ENCODE measurements around the gene DHX58.

DHX58 gene

DNA sequence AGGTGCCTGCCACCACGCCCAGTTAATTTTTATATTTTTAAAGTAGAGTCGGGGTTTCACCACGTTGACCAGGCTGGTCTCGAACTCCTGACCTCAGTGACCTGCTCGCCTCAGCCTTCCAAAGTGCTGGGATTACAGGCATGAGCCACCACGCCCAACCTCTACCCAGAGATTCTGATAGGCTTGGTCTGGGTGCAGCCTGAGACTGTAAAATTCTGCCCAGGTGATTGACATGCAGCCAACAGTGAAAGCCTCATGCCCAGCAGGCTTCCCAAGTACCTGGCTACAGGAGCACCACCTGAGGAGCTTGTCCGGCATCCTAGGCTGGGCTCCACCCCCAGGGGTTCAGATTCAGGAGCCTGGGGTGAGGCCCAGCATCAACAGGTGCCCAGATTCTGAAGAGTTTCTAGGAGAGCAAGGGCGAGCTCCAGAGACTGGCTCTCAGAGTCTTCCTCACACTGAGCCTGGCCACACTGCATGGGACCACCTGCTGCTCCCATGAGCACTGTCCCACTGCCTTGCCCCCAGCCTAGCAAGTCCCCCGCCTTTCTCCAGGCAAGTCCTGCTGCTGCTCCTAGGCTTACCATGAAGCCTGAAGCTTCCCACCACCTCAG lies 30.9 kb downstream of the DHX58 start:
- no peak for DNase-seq

DNA sequence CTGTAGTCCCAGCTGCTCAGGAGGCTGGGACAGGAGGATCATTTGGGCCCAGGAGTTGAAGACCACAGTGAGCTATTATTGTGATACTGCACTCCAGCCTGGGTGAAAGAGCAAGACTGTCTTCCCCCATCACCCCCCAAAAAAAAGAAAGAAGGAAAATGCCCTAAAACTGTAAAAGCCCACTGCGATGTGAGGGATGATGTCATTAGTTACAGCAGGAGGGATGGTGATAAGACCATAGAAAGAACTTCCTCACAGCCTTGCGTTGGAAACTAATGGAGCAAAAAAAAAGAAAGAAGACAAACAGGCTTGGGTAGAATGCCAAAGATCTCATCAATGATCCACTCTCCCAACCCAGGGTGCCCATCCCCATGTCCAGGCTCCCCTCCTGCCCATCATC lies 33.0 kb downstream of the DHX58 start:
- DNase-seq = no peak

DNA sequence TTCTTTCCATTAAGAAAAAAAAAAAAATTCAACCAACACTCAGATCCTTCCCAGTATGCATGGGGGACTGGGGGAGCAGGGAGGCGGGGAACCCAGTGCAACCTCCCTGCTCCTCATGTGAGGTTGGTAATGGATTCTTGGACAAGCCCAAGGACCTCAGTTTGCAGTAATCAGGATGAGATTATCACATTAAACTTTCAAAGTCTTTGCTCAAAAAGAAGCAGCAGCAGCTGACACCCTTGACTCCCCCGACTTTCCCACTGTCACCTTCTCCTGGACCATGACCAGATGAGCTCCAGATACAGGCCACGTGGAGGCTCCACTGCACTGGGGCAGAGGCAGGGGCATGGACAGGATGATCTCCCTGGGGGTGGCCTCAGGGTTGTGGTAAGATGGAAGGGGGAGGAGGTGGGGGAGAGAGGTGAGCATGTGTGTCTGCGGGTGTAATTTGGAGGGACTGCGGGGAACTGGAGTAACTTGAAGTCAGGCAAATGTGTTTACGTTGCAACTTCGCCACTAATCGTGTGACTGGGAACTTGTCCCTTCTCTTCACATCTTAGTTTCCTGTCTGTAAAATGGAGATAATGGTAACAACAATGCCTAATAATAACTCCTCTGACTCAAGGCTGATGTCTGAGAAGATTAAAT lies 34.0 kb downstream of the DHX58 start:
- DNase-seq = no peak

DNA sequence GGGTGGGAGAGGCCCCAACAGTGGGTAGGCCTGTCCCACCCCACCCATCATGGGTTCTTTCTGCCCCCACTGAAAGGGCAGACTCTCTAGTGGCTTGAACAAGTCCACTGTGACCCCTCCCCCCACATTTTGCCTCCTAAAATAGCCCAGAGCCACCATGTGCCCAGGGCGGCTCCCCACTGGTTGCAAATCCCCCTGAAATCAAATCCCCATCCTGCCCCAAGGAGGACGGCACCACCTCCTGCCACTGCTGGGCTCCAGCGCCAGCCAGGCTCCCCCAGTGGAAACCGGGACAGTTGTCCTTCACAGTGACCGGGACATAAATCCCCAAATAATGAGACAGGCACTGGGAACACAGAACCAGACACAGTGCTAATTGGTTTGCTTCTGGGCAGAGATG lies 34.8 kb downstream of the DHX58 start:
- no peak for DNase-seq

DNA sequence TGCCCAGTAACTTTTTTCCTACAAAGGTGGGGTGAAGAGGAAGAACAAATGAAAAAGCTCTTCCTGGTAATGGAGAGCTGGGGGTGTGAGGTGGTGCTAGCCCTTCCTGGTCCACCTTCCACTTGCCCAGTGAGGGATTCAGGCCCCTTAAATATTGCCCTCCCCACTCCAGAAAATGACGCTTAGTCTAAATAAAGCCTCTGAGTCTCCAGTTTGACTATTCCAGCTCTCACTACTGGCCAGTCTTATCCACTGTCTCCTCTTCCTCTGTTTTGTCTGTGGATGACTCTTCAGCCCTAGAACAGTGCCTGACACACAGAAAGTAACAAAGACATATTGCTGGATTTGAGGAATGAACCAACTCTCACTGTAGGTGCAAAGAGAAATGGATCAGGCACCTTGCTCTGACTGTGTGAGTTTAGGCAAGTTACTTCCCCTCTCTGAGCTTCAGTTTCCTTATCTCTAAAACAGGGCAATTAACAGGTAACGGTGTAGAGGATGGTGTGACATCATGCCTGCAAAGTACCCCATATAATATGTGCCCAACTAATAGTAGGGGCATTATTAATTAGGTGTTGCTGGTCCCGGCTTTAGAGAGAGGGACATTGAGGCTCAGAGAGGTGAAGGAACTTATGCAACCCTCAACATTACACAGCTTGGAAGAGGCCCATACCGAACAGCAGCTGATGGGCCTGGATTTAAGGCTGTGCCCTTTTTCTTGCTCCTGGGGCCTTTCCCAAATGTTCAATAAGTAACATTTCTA lies 35.5 kb downstream of the DHX58 start:
- no peak for DNase-seq

DNA sequence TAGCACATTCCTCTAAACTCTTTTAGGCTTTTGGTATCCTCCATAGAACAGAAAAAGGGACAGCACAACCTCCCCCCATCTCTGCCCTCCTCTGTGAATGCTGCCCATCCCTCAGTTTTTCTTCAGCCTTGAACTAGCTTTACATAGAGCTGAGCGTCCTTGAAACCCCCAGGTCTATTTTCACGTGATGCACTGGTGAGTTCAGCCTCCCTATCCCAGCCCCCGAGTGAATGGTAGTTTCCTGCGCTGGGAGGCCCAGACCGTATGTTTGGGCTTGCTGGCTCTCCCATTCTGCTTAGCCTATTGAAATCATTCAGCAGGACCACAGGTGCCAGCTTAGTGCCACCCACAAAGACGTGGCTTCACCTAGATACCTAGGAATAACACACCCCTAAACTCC lies 36.7 kb downstream of the DHX58 start:
- DNase-seq = no peak

DNA sequence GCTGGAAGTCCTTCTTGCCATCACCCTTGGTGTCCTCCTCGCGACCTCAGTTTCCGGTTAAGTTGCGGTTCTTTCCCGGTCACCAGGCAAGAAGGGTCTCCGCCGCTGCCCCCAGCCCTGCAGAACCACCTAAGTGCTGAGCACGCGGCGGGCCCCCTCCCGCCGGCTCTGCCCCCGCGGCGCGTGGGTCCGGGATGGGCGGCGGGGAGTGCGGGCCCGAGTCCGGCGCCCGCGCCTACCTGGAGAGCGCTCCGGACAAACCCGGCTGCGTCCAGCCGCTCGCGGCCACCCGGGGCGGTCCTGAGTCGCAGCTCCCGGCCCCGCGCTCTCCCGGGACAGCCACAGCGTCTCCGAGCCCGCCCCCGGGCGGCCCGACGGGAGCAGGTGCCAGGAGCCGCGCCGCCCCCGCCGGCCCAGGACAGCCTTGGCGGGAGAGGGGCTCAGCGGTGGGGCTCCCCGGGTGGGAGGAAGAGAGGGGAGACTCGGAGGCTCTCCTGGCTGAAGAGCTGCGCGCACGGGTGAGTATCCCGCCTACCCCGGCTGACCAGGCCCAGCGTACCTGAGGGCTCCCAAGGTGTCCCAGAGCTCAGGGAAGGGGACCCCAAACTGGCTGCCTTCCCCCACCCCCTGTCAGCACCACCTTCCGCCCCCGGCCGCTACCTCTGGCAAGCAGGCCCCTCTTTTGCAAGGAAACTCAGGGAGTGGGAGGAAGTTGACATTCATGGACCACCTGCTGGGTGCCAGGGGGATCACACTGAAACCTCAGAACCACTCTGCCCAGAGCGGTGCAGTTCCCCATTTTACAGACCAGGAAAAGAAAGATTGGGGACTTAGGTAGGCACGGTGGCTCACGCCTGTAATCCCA lies 40.0 kb downstream of the DHX58 start:
- no peak for DNase-seq

DNA sequence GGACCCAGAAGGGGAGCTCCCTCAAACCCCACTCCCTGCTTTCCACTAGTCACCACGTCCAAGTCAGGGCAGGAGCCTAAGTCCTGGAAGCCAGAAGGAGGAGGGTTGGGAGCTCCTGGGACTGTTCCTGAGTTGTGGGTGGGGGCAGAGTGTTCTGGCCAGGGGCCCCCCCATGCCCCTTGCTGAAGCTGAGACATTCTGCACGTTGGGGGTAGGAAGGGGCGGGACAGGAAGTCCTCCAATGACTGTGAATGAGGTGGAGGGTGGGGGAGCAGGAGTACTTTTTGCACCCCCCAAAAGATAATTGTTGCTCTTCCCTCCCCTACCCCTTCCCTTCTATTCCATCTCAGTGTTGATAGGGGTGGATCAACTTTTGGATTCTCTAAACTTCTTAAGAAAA lies 40.7 kb downstream of the DHX58 start:
- DNase-seq = no peak

DNA sequence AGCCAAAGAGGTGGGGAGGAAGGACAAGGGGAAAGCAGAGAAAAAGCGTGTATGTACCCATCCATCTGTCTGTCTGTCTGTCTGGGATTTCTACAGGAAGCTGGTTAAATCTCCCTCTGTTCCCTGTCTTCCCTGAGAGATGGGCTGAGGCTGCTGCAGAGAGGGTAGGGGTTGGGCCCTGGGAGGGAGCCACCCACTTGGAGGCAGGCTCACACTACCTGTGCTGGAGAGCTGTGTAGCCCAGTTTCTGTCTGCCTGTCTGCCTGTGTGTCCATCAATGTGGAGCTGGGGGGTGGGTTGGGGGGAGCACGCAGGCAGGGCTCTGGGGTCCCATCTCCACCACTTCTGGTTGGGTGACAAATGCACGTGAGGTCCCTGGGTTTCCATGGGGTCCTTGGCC lies 43.5 kb downstream of the DHX58 start:
- no peak for DNase-seq

DNA sequence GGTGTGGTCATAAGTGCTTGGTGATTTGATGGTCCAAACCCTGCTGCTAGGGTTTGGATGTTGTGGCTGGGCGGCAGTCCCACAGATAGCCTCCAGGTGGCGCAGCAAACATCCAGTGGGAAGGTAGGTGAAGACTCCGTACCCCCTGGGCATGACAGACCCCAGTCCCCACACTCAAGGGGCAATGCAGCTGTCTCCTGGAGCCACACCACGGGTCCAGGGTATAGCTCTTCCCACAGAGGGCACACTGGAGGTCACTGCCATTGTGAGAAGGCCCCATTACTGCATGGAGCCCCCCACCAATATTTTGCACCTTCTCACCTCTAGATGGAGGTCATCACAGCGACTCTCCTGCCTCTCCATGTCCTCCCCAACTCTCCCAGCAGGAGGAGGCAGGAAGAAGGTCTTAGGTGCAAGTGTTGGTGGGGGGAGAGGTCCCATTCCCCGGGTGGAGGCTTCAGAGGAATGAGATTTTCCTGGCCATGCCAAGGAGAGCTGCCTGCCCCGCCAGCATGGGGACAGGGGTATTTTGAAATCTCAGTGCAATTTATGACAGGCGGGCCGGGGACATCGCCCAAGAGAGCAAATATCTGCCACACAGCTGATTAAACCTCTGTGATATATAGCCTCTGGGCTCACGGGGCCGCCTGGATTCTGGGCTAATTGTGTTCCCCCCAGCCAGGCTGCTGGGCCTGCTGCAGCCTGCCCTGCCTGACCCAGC lies 45.0 kb downstream of the DHX58 start:
- DNase-seq = peak; percentile 74

DNA sequence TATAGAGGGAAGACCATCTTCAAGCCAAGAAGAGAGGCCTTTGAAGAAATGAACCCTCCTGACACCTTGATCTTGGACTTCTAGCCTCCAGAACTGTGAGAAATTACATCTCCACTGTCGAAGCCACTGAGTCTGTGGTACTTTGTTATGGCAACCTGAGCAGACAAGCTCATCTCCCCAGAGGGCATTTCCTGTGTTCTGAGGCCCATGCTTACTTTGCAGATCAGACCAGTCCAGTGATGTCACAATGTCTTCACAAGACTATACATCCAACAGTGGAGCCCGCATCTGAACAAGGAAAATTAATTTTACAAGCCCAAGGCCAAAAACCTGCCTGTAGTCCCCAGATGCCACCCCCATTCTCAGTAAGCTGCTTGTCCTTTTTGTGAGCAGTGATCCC lies 47.3 kb downstream of the DHX58 start:
- DNase-seq = no peak

DNA sequence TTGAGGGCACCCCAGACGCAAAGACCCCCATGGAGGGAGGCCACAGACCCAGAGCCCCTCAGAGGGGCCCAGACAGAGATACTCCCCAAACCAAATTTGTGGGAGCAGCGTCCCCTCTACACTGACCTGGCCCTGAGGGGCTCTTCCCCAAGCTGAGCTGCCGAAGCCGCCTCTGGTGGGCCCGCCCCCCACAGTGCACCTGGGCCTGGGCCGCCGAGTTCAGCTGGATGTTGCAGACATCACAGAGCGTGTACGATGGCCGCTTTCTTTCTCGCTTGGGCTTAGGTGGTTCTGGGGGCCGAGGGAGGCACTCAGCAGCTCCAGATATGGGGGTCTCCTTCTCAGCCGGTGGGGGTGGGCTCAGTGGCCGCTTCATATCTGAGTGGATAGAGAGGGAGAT lies 49.8 kb downstream of the DHX58 start:
- no peak for DNase-seq

DNA sequence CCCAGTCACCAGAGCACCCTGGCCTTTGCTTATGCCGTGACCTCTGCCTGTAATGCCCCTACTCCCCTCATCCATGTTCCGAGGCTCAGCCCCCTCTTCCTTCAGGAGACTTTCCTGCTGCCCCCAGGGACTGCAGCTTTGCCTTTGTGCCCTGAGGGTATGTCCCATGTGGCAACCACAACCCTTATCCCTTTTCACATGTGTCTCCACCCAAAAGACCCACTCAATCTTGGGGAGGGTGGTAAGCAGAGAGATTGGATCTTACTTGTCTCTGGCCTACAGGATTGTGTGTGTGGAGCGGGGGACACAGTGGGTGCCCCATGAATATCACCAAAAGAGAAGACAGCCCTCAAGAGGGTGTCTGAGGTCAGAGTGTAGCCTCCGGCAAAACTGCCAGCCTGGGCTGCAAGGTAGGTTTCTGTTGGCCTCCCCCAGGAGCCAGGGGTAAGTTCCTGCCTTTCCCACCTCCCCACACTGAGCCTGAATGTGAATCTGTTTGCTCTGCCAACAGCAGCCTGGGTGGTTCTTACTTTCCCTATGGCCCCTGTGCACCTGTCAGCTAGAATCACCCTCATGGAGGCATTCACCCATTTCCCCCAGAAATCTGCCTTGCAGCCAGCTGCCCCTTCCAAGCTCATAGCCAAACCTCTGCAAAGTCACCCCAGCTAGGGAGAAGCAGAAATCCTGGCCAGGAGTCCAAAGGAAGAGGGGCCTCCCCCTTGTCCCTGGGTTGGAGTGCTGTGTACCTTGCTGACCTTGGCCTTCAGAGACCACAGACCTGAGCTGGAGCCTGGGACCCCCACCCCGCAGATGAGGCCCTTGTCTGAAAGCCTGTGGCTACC lies 50.6 kb downstream of the DHX58 start:
- DNase-seq = no peak

DNA sequence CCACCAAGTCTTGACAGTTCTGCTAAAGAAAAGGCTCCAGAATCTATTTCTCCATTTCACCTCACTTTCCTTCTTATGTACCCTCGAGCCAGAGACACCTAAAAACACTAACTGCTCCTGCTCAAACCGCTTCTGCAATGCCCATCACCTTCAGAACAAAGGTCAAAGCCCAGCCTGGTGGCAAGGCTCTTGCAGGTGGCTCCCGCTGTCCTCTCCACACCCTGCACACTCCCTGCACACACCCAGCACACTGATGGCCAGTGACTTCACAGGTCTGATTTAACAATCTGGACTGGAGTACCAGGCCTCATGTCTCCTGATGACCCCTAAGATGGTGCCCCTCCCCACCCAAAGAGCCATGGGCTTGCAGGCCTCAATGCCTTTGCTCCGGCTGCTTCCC lies 52.3 kb downstream of the DHX58 start:
- DNase-seq = no peak

DNA sequence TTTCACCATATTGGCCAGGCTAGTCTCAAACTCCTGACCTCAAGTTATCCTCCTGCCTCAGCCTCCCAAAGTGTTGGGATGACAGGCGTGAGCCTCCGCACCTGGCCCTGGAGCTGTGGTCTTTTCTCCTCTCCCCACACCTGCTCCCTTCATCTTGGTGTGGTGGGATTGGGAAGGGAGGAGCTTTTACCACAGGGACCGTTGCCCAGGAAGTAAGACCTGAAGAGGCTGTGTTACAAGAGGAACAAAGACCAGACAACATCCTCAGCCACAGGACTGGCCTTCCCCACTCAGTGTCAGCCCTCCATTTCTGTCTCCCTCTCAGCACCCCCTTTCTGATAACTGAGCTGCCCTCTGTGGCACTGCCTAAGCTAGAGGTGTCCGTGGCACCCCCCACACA lies 52.7 kb downstream of the DHX58 start:
- no peak for DNase-seq

DNA sequence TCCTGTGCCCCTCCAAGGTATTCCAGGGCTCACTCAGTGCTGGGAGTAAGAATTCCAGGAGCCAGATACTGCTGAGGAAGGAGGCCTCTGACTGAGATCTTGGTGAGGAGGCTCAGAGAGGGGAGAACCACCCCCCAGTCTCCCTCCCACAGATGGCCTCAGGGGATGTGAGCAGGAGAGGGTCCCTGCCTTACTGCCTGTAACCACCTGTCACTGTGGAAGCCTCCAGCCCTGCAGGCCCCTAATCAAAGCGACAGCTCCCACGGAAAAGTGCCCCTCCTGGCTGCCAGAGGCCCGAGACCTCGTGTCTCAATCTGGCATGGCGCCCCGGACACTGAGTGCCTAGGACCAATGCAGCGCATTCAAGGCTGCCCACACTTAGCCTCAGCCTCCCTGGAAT lies 54.5 kb downstream of the DHX58 start:
- DNase-seq = no peak

DNA sequence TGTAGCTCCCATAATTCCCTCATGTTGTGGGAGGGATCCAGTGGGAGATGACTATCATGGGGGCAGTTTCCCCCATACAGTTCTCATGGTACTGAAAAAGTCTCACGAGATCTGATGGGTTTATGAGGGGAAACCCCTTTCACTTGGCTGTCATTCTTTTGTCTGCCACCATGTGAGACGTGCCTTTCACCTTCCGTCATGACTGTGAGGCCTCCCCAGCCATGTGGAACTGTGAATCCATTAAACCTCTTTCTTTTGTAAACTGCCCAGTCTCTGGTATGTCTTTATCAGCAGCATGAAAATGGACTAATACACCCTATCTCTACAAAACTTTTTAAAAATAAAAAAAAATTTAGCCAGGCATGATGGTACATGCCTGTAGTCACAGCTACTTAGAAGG lies 55.9 kb downstream of the DHX58 start:
- no peak for DNase-seq

DNA sequence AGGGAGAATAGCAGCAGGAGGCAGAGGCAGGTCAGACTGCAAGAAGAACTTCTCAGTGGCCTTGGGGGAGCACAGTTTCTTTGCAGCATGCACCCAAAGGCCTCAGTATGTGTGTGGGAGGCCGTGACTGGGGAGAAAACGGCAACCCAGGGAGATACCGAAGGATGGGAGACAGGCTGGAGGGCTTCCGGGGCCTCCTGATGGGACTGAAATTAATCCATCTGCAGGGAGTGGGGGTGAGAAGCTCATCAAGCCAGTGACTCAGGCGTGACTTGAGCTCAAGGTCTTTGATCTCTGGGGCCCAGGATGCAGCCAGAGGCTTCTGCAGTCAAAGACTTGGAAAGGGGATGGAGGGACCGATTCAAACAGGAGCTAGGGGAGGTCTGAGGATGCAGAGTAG lies 57.0 kb downstream of the DHX58 start:
- no peak for DNase-seq

DNA sequence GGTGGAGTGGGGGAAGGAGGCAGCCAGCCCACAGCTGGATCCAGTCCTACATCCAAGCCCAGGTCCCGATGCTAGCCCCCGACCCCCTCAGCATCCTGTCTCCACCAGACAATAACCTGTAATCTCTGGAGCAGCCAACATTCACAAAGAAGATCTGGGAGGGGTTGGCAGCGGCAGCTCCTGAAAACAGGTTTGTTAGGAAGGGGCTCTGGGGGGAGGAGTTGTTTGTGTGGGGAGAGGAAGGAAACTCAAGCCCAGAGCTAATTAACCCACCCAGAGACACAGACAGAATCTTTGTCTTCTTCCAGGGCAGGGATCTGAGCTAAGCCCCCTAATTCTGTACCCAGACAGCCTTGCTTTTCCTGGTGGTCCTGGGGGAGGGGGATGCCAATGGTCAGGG lies 57.5 kb downstream of the DHX58 start:
- no peak for DNase-seq

DNA sequence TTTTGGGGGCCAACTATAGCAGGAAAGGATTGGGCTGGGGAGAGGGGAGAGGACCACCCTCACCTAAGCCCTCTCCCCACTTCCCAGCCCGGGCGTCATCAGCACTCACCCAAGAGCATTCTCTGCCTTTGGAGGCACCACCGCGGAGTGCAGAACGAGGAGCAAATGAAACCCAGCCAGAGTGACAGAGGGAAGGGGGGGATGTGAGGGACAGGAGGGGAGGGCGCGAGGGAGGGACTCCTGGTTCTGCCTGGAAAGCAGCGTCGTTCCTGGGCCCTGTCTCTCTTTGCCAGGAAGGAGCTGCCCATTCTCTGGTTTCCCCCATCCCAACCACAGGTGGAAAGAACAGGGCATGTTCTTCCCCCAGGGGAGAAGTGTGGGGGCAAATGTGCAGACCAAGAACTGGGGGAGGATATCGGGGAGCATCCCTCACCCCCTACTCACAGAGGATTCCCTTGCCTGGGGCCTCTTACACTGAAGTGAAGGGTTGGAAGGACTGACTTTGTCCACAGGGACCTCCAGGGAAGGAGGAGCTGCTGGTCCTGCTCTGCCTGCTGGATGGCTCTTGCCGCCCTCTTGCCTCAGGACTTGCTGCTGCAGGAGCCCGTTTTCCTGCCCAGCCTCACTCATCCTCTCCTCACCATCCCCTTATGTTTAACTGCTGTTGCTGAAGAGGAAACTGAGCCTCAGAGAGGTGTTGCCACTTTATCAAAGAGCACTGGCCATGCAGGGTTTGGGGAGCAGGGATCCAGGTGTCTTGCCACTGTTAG lies 58.6 kb downstream of the DHX58 start:
- DNase-seq = no peak

DNA sequence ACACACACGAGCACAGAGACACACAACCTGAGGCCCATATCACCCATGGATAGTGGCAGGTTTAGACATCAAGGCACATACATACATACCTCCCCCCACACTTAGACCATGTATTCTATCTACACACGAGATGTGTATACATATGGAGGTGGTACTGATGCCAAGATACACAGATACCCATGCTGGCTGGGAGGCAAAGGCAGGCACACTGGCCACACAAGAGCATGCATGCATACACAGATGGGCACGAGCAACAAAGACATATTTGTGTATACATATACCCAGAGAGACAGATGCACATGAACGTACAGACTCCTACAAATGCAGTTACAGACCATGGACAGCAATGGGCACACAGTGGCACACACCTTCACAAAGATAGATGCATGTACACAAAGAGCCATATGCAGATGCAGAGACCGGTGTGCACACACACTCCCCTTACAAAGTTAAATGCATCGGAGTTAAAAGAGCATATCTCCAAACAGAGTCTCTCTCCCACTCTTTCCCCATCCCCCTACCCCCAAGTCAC lies 60.1 kb downstream of the DHX58 start:
- DNase-seq = no peak
